ENCODE results near the gene MYLK.
"Not testable (repeated sequence)": the region's sequence is repeated elsewhere in the genome, so short reads cannot be mapped to it uniquely, and the experiment has no call there.

Gene MYLK

GRCh38 chr3:123884203-123884831 lies at the start of gene MYLK:
Gene MYLK (minus strand): TSS chr3:123884332. CDS start chr3:123793841, 90,491 bp downstream.
- DNase-seq (ENCODE audit: low read depth): peak; percentile 98

- DNase-seq (ENCODE audit: low read depth): no peak
These were observed 46.3 kb upstream of the MYLK start for GRCh38 chr3:123930445-123930844.

GRCh38 chr3:123929325-123929724 lies 45.2 kb upstream of the MYLK start:
- no peak for DNase-seq (ENCODE audit: low read depth)

GRCh38 chr3:123926396-123926795 lies 42.3 kb upstream of the MYLK start:
- no peak for DNase-seq (ENCODE audit: low read depth)

- DNase-seq (ENCODE audit: low read depth): no peak
These were observed 36.7 kb upstream of the MYLK start for GRCh38 chr3:123920868-123921267.

- DNase-seq (ENCODE audit: low read depth): no peak
These were observed 36.3 kb upstream of the MYLK start for GRCh38 chr3:123920383-123920782.

- no peak for DNase-seq (ENCODE audit: low read depth)
These were observed 35.2 kb upstream of the MYLK start for GRCh38 chr3:123919353-123919752.

GRCh38 chr3:123914829-123915228 lies 30.7 kb upstream of the MYLK start:
- no peak for DNase-seq (ENCODE audit: low read depth)

- no peak for DNase-seq (ENCODE audit: low read depth)
These were observed 25.7 kb upstream of the MYLK start for GRCh38 chr3:123909785-123910184.

GRCh38 chr3:123907720-123908119 lies 23.6 kb upstream of the MYLK start:
- no peak for DNase-seq (ENCODE audit: low read depth)

GRCh38 chr3:123899300-123899865 lies 15.3 kb upstream of the MYLK start:
- no peak for DNase-seq (ENCODE audit: low read depth)

- DNase-seq (ENCODE audit: low read depth): no peak
These were observed 8.9 kb upstream of the MYLK start for GRCh38 chr3:123893012-123893411.

GRCh38 chr3:123892195-123892594 lies 8.1 kb upstream of the MYLK start:
- DNase-seq (ENCODE audit: low read depth): no peak

GRCh38 chr3:123890991-123891390 lies 6.9 kb upstream of the MYLK start:
- not testable (repeated sequence) for DNase-seq (ENCODE audit: low read depth)

GRCh38 chr3:123890162-123890561 lies 6.0 kb upstream of the MYLK start:
- DNase-seq (ENCODE audit: low read depth): not testable (repeated sequence)

GRCh38 chr3:123884993-123885392 lies 861 bp upstream of the MYLK start:
- no peak for DNase-seq (ENCODE audit: low read depth)

GRCh38 chr3:123883701-123884202 lies 380 bp downstream of the MYLK start:
- peak; percentile 44 for DNase-seq (ENCODE audit: low read depth)

- DNase-seq (ENCODE audit: low read depth): no peak
These were observed 1.0 kb downstream of the MYLK start for GRCh38 chr3:123883111-123883510.

GRCh38 chr3:123881771-123882170 lies 2.4 kb downstream of the MYLK start:
- DNase-seq (ENCODE audit: low read depth): no peak

GRCh38 chr3:123880998-123881561 lies 3.1 kb downstream of the MYLK start:
- DNase-seq (ENCODE audit: low read depth): peak; percentile 71

GRCh38 chr3:123878807-123879206 lies 5.3 kb downstream of the MYLK start:
- DNase-seq (ENCODE audit: low read depth): no peak

- DNase-seq (ENCODE audit: low read depth): no peak
These were observed 6.2 kb downstream of the MYLK start for GRCh38 chr3:123877965-123878364.

- DNase-seq (ENCODE audit: low read depth): no peak
These were observed 6.7 kb downstream of the MYLK start for GRCh38 chr3:123877466-123877865.

- DNase-seq (ENCODE audit: low read depth): no peak
These were observed 7.3 kb downstream of the MYLK start for GRCh38 chr3:123876858-123877257.

All from EH (cell line).